Subcutaneous abdominal adipose tissue (tissue), 5 donors: ENCODE data around the gene CYP4F22.
A peak's percentile ranks its signal among the peaks of the same experiment; 100 is the strongest.
"Not testable (repeated sequence)": the region's sequence is repeated elsewhere in the genome, so short reads cannot be mapped to it uniquely, and the experiment has no call there.

Source experiments
- H3K27ac ChIP-seq: one replicate; pipeline ENCODE4 v1.7.0; 2013; ENCODE audit warnings: low read depth, mild to moderate bottlenecking, inconsistent platforms, low read length, moderate library complexity
- H3K27me3 ChIP-seq, 5 donors: one replicate each; pipeline ENCODE4 v1.7.0; 2013; ENCODE audit warnings: low read length in 5 of 5, inconsistent platforms in 1 of 5; ENCODE audit not compliant: control insufficient read depth in 5 of 5, insufficient read depth in 4 of 5
- H3K36me3 ChIP-seq, 5 donors: one replicate each; pipeline ENCODE4 v1.7.0; 2013; ENCODE audit warnings: low read length in 5 of 5; ENCODE audit not compliant: control insufficient read depth in 5 of 5, insufficient read depth in 5 of 5
- H3K4me1 ChIP-seq, 5 donors: one replicate each; pipeline ENCODE4 v1.7.0; 2013; ENCODE audit warnings: low read length in 5 of 5, mild to moderate bottlenecking in 3 of 5, moderate library complexity in 1 of 5; ENCODE audit not compliant: control insufficient read depth in 5 of 5, insufficient read depth in 5 of 5
- H3K4me3 ChIP-seq, 5 donors: one replicate each; pipeline ENCODE4 v1.7.0; 2013; ENCODE audit warnings: low read length in 5 of 5, low read depth in 1 of 5
- H3K9ac ChIP-seq, 5 donors: one replicate each; pipeline ENCODE4 v1.7.0; 2013; ENCODE audit warnings: low read length in 5 of 5, mild to moderate bottlenecking in 4 of 5, moderate library complexity in 3 of 5
- H3K9me3 ChIP-seq, 5 donors: one replicate each; pipeline ENCODE4 v1.7.0; 2013; ENCODE audit warnings: low read length in 5 of 5; ENCODE audit not compliant: control insufficient read depth in 5 of 5
- donor health status: healthy.
- donor health status: healthy.
- donor health status: healthy.
- donor health status: healthy.
- donor health status: healthy.

The CYP4F22 gene

DNA sequence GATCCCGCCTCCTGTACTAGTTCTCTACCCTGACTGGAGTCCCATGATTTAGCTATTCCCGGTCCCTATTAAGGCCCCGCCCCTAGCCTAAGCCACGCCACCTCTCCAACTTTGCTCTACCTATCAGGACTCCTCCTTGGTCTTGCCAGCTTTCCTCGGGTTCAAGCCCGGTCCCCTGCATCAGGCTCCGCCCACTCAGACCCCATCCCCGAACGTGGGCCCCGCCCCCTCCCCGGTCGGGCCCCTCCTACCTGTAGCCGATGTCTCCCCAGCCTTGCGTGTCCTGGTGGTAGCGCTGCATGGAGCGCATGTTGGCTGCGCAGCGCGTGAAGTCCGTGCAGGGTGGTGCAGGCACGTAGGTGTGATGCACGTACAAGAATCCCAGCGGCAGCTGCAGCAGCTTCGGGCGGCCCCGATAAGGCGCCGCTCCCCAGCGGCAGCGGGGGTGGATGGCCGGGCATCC lies 36.7 kb upstream of the CYP4F22 start:
- H3K9me3 ChIP-seq = peaks cover 0 to 6% (median 4%) of the 10 kb centered on the region in 5 donors
- no peaks in the 10 kb centered on the region for H3K36me3 ChIP-seq
- H3K9ac ChIP-seq = peak overlapping the region in 1 of 5 donors; percentile 11
- no peak overlapping the region for H3K27ac ChIP-seq
- peaks cover 9 to 20% (median 16%) of the 10 kb centered on the region in 5 donors for H3K27me3 ChIP-seq
- peaks cover 0 to 20% (median 15%) of the 10 kb centered on the region in 5 donors for H3K4me1 ChIP-seq
- H3K4me3 ChIP-seq = no peak overlapping the region

DNA sequence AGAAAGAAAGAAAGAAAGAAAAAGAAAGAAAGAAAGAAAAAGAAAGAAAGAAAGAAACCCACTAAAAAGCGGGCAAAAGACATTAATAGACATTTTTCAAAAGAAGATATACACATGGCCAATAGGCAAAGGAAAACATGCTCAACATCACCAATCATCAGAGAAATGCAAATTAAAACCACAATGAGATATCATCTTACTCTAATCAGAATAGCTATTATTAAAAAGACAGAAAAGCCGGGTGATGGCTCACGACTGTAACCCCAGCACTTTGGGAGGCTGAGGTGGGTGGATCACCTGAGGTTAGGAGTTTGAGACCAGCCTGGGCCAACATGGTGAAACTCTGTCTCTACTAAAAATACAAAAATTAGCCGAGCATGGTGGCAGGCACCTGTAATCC lies 34.5 kb upstream of the CYP4F22 start:
- Histone ChIP-seq H3K4me1 (peaks cover 0 to 14% (median 12%) of the 10 kb centered on the region in 5 donors), H3K27me3 (peaks cover 7 to 14% (median 11%) of the 10 kb centered on the region in 5 donors)
- not testable (repeated sequence) for H3K9me3 ChIP-seq, H3K4me3 ChIP-seq, H3K27ac ChIP-seq, H3K36me3 ChIP-seq, H3K9ac ChIP-seq

GRCh38 chr19:15475169-15475568 lies 33.2 kb upstream of the CYP4F22 start:
- Histone ChIP-seq H3K27ac (no peak overlapping the region), H3K36me3 (no peaks in the 10 kb centered on the region), H3K9me3 (peaks cover 0 to 6% (median 4%) of the 10 kb centered on the region in 5 donors), H3K9ac (no peak overlapping the region), H3K27me3 (peaks cover 0 to 3% (median 0%) of the 10 kb centered on the region in 5 donors), H3K4me3 (no peak overlapping the region), H3K4me1 (peaks cover 0 to 8% (median 5%) of the 10 kb centered on the region in 5 donors)

DNA sequence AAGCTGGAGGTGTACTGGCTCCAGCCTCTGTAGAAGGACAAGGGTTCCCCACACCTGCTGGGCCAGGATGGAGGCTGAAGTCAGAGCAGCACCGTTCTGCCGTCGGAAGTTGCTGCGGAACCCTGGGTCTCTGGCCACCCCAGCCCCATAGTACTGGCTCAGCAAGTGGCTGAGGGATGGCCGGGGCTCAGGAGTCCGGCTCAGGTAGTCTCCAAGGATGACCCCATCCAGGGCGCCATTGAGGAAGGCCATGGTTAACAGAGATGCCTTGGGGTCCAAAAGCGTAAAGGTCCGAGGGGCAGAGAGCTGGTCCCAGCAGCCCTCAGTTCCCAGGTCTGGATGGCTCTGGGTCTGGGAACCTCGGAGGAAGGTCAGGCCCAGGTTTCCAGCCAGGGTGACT lies 32.7 kb upstream of the CYP4F22 start:
- Histone ChIP-seq H3K27me3 (peaks cover 0 to 3% (median 0%) of the 10 kb centered on the region in 5 donors), H3K9ac (no peak overlapping the region), H3K36me3 (no peaks in the 10 kb centered on the region), H3K9me3 (peaks cover 0 to 6% (median 4%) of the 10 kb centered on the region in 5 donors), H3K4me3 (no peak overlapping the region), H3K27ac (no peak overlapping the region), H3K4me1 (peaks cover 0 to 9% (median 5%) of the 10 kb centered on the region in 5 donors)

GRCh38 chr19:15476325-15476724 lies 32.0 kb upstream of the CYP4F22 start:
- no peak overlapping the region for H3K9ac ChIP-seq
- H3K36me3 ChIP-seq = no peaks in the 10 kb centered on the region
- no peak overlapping the region for H3K4me3 ChIP-seq
- peaks cover 0 to 3% (median 0%) of the 10 kb centered on the region in 5 donors for H3K27me3 ChIP-seq
- peaks cover 0 to 6% (median 4%) of the 10 kb centered on the region in 5 donors for H3K9me3 ChIP-seq
- peaks cover 0 to 9% (median 5%) of the 10 kb centered on the region in 5 donors for H3K4me1 ChIP-seq
- no peak overlapping the region for H3K27ac ChIP-seq

GRCh38 chr19:15479391-15480345 lies 28.7 kb upstream of the CYP4F22 start, which contains the start of gene PGLYRP2:
PGLYRP2 (minus strand) TSS chr19:15479501; CDS start chr19:15479371, 130 bp downstream.
- H3K36me3 ChIP-seq = no peaks in the 10 kb centered on the region
- no peaks in the 10 kb centered on the region for H3K27me3 ChIP-seq
- H3K4me1 ChIP-seq = peaks cover 0 to 11% (median 5%) of the 10 kb centered on the region in 5 donors
- no peak within 1 kb of the TSS for H3K4me3 ChIP-seq
- peaks cover 0 to 6% (median 4%) of the 10 kb centered on the region in 5 donors for H3K9me3 ChIP-seq
- peak within 1 kb of the TSS in 1 of 5 donors; percentile 28 for H3K9ac ChIP-seq
- H3K27ac ChIP-seq = no peak within 1 kb of the TSS

DNA sequence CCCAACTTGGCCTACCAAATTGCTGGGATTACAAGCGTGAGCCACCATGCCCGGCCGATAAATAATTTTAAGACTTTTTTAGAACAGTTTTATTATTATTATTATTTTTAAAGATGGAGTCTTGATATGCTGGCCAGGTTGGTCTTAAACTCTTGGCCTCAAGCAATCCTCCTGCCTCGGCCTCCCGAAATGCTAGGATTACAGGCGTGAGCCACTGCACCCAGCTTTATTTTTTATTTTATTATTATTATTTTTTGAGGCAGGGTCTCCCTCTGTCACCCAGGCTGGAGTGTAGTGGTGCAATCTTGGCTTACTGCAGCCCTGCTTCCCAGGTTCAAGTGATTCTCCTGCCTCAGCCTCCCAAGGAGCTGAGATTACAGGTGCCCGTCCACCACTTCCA lies 27.3 kb upstream of the CYP4F22 start:
- peaks cover 0 to 11% (median 5%) of the 10 kb centered on the region in 5 donors for H3K4me1 ChIP-seq
- not testable (repeated sequence) for H3K36me3 ChIP-seq, H3K4me3 ChIP-seq, H3K9me3 ChIP-seq, H3K9ac ChIP-seq, H3K27ac ChIP-seq, H3K27me3 ChIP-seq

GRCh38 chr19:15485768-15486167 lies 22.6 kb upstream of the CYP4F22 start:
- H3K9ac ChIP-seq, H3K9me3 ChIP-seq, H3K4me3 ChIP-seq, H3K27me3 ChIP-seq, H3K27ac ChIP-seq, H3K36me3 ChIP-seq: not testable (repeated sequence)
- peaks cover 0 to 18% (median 10%) of the 10 kb centered on the region in 5 donors for H3K4me1 ChIP-seq

- H3K36me3 ChIP-seq = no peaks in the 10 kb centered on the region
- H3K27ac ChIP-seq = no peak overlapping the region
- no peaks in the 10 kb centered on the region for H3K27me3 ChIP-seq
- peaks cover 0 to 5% (median 0%) of the 10 kb centered on the region in 5 donors for H3K9me3 ChIP-seq
- H3K9ac ChIP-seq = no peak overlapping the region
- no peak overlapping the region for H3K4me3 ChIP-seq
- peaks cover 0 to 18% (median 10%) of the 10 kb centered on the region in 5 donors for H3K4me1 ChIP-seq
Measured at GRCh38 chr19:15487038-15487437, 21.3 kb upstream of the CYP4F22 start.
